IPS DF 4.7 (cell line): ENCODE measurements around the gene MGMT.

Experiments used
- DNase-seq: peaks from one replicate; pipeline ENCODE4 v3.0.0-alpha.2; 2013; ENCODE audit warnings: low spot score; ENCODE audit errors: extremely low read depth

Gene MGMT

GRCh38 chr10:129518793-129519192, 51.8 kb downstream of the MGMT start:
- DNase-seq: no peak

GRCh38 chr10:129520440-129521080, 53.5 kb downstream of the MGMT start:
- no peak for DNase-seq

- DNase-seq: no peak
Measured at GRCh38 chr10:129521161-129522025, 54.4 kb downstream of the MGMT start.

DNA sequence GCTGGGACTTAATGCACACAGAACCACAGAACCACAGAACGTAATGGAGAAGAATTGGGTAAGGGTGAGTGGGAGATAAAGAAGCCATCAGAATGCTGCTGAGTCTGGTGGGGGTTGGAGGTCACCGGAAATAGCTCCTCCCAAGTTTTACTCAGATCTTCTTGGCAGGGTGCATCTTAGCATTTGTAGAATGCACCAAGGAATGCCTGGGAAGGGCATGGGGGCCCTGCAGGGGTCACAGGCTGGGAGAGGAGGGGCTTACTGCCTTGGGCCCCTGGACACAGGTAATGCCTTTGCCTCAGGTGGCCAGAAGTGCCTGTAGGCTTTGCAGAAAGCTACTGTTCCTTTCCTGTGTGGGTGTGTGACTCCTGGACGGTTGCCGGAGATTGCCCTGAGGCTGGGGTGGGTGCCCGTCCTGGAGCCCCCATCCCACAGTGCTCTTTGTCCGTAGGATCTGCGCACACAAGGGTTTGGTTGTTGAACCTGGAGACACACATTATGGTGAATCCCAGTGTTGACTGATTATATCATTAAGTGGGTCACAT, 55.1 kb downstream of the MGMT start:
- DNase-seq: no peak

DNA sequence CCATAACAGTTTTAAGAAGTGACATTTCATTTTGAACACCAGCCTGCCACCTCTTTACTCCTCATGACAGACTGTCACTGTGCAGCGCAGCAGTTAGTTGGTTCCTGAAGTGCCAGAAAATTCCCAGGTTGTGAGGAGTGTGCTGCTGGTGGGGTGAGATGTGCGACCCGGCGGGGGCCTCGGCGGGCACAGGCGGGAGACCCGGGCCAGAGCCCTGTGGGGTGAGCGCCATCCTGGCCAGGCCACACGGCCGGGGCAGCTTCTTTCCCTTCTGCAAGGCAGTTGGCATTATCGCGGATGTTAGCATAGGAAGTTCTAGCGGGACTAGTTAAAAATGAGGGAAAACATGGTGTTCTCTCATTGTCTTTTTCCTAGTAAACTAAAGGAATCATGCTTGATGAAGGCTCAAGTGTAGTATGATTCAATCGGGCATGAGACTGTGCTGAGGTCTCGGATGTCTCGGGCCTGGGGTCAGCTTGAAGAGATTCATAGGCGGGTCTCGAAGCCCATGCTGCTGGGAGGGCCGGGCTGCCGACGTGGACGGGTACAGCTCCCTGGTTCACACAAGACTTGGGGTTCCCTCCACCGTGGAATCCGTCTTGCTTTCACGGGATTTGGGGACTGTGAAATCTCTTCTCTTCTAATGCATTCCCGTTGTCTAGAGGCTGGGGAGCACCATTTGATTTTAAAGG, 56.1 kb downstream of the MGMT start:
- DNase-seq: no peak

- no peak for DNase-seq
Measured at GRCh38 chr10:129523723-129524316, 56.8 kb downstream of the MGMT start.

DNA sequence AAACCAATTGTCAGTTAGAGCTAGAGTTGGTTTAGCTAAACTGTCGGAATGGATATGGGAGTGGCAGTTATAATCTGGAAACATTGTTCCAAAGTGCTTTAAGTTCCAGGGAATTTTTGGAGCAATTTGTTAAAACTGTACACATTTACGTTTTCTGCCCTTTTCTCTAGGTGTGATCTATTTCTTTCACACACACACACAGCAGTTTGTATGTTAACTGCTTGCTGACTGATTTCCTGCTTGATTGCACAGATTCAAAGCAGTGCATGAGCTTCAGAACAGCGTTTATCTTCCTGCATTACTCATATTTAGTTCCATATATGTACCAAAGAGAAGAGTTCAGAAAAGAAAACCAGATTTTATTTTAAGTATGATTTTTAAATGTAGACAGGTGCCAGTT, 57.9 kb downstream of the MGMT start:
- DNase-seq: no peak

DNA sequence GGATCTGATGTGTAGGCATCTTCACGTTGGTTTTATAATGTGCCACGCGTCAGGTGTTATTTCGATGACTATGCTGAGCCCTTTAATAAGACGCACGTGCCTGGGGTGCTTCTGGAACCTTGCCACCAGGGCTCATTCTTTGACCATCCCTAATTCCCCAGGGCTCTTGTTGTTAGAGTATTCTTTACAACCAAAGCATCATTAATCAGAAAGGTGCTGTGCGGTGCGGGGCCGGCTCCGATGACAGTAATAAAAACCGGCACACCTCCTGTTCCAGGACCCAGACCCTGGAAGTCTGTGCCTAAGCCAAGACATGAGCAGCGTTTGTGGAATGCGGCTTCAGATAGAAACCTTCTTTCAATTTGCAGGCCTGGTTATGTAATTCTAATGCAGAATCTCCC, 58.4 kb downstream of the MGMT start:
- DNase-seq: no peak

GRCh38 chr10:129526943-129527342, 59.9 kb downstream of the MGMT start:
- DNase-seq: no peak

- no peak for DNase-seq
Measured at GRCh38 chr10:129528376-129528978, 61.4 kb downstream of the MGMT start.

DNA sequence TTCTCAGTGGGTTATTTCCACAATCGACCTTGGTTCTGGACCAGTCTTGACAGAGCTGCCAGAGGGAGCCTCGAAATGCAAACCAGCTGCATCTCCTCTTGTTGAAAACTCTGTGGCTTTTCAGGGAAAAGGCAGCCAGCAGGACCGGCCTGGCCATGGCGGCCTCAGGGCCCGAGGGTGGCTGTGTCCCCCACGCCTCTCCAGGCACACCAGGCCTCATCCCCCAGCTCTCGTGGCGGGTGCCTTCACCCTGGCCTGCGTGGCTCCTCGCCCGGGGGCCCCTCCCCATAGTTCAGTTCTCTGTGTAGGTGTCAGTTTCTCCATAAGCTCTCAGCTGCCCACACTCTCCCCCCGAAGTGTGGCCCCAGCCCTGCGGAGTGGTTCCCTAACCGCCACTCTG, 63.5 kb downstream of the MGMT start:
- DNase-seq: no peak

DNA sequence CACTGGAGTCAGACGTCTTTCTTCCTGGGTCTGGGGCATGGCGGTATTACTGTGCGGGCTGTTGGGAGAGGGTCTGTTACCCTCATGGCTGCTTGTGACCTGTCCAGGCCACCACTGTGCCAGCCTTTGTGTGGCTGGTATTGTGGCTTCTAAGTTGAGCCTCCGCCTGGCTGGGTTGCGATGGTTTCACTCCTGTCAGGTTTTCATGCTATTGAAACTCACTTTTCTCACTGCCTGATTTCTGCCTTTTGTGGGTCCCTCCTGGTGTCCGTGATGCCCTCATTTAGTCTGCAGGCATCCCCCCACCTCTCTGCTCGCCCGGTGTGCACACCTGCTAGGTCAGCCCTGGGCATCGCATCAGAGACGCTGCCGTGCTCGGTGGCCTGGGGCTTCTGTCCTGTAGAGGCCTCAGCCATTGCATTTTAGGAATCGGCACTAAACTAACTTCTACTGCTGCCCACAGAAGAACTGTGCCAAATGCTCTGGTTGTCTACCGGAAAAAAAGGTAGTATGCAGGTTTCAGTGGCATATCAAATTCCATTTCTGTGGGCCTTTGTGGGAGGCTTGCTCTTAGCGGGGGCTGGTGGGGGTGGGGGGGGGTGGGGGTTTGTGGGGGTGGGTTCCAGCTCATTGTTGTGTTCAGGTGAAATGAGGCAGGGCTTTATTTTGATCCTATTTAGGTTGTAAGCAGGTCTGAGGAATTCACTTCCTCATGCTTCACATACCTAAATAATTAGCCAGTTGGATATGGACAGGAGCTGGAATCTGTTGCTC, 64.3 kb downstream of the MGMT start:
- no peak for DNase-seq

- no peak for DNase-seq
Measured at GRCh38 chr10:129531969-129532660, 65.1 kb downstream of the MGMT start.

DNA sequence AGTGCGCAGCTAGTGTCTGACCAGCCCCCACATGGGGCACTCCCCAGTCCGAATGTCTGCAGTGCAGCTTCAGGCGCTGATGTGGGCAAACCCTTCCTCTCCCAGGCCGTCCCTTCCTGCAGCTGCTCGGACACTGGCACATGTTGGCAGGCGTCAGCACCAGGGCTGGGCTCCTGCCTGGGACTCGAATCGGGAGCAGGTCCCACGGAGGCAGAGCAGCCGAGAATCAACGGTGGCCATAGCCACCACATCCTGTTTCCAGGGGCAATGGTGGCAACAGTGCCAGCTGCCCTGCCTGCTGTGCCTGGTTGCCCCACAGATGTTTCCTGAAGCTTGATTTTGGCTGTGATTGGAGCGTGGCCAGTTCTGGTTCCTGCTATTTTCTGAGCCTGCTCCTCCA, 65.8 kb downstream of the MGMT start:
- DNase-seq: no peak

GRCh38 chr10:129533281-129533680, 66.2 kb downstream of the MGMT start:
- no peak for DNase-seq

DNA sequence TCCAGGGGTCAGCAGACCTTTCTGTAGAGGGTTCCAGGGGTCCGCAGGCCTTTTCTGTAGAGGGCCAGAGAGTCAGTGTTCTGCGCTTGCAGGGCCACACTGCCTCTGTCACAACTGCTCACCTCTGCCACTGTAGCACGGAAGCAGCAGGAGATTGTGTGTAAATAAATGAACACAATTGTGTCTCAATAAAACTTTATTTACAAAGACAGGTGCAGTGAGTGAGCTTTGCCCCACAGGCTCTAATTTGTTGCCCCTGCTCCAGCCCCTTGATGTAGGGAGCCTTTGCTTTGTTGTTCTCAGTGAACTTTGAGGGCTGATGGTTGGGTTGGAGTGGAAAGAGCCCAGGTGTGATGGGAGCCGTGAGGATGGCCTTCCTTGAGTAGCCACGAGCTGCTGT, 67.8 kb downstream of the MGMT start:
- no peak for DNase-seq

DNA sequence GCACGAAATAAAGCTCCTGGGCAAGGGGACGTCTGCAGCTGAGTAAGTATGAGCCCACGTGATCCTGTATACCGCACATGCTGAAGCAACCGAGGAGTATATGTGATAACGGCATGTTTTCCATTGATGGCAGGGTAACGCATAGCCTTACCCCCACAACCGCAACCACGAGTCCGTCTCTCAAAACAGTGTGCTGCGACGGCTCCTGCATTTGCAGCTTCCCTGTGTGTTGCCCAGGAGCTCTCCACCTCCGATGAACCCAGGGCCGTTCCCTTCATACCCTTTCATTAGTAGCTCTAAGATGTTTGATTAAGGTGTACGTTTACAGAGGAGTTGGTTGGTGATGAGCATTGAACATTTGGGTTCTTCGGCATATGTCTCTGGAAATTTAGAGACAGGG, 69.3 kb downstream of the MGMT start:
- DNase-seq: no peak

- no peak for DNase-seq
Measured at GRCh38 chr10:129537151-129537550, 70.1 kb downstream of the MGMT start.

DNA sequence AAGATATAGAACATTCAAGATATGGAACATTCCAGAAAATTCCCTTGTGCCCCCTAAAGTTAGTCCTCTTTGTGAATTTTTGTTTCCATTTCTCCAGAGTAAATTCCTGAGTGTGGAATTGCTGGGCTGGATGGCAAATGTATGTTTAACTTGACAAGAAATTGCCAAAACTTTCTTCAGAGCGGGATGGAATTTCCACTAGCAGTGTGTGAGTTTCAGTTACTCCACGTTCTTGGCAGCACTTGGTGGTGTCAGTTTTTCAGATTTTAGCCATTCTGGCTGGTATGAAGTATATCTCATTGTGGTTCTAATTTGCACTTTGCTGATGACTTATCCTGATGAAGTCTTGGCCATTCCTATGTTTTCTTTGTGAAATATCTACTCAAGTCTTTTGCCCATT, 71.2 kb downstream of the MGMT start:
- DNase-seq: no peak

DNA sequence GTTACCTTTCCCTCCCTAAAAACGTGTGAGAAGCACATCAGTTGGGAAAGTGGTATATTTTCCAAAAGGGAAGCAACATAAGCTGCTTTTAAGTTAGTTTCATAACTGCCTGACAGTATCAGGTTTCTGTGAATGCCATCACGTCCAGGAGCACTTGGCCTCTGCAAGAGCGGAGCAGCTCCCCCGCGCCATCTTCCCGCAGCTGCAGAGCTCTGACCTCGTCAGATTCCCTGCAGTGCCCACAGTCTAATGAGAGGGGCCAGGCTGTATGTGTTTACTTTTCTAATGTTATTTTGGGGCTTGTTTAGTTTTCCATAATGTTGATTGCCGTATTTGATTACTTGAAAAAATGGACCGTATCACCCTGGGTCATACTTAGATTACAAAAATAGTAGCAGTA, 74.2 kb downstream of the MGMT start:
- no peak for DNase-seq
